ENCODE measurements around the gene PIBF1. TPM values are rescaled to one million over a fixed set of nuclear protein-coding genes. Genes with fewer than 3 reads are reported as not detected.

PIBF1 gene
- polyA plus RNA-seq, 4 donors: 9.2 to 15.9 (median 10.5) TPM

GRCh38 chr13:72983085-72983768, 201.3 kb downstream of the PIBF1 start:
- Histone ChIP-seq H3K4me3 (ENCODE audit: low read depth in 1 of 3, low read length in 3 of 3) (no peak overlapping the region), H3K4me1 (ENCODE audit: control insufficient read depth in 3 of 3, insufficient read depth in 2 of 3, low read depth in 1 of 3, low read length in 2 of 3) (peaks cover 0 to 12% (median 3%) of the 10 kb centered on the region in 3 donors), H3K27ac (ENCODE audit: low read depth in 1 of 3, low read length in 2 of 3) (peak overlapping the region; percentile 79 to 87 (median 80)), H3K27me3 (ENCODE audit: control insufficient read depth in 3 of 3, insufficient read depth in 3 of 3, low read length in 3 of 3) (no peaks in the 10 kb centered on the region), H3K9me3 (ENCODE audit: control insufficient read depth in 2 of 2, insufficient read depth in 1 of 2, low read depth in 1 of 2, low read length in 1 of 2) (no peaks in the 10 kb centered on the region), H3K36me3 (ENCODE audit: control insufficient read depth in 3 of 3, insufficient read depth in 2 of 3, low read depth in 1 of 3, low read length in 3 of 3) (peaks cover 0 to 3% (median 0%) of the 10 kb centered on the region in 3 donors)
- peak; percentile 76 to 85 for DNase-seq
- WGBS, 3 donors: 12 to 66% (median 41%) methylated on average over 5 of the region's 5 CpGs
- peak; percentile 85 for FAIRE-seq

- no peak overlapping the region for H3K4me3 ChIP-seq (ENCODE audit: low read depth in 1 of 3, low read length in 3 of 3)
- peak overlapping the region in 1 of 3 donors; percentile 13 for H3K27ac ChIP-seq (ENCODE audit: low read depth in 1 of 3, low read length in 2 of 3)
- FAIRE-seq (no peak), DNase-seq (peak; percentile 63 to 79)
- peaks cover 0 to 2% of the 10 kb centered on the region in 2 donors for H3K9me3 ChIP-seq (ENCODE audit: control insufficient read depth in 2 of 2, insufficient read depth in 1 of 2, low read depth in 1 of 2, low read length in 1 of 2)
- H3K36me3 ChIP-seq (ENCODE audit: control insufficient read depth in 3 of 3, insufficient read depth in 2 of 3, low read depth in 1 of 3, low read length in 3 of 3): no peaks in the 10 kb centered on the region
- H3K27me3 ChIP-seq (ENCODE audit: control insufficient read depth in 3 of 3, insufficient read depth in 3 of 3, low read length in 3 of 3): no peaks in the 10 kb centered on the region
- WGBS, 3 donors: 41 to 83% (median 47%) methylated on average over 1 of the region's 1 CpG
- H3K4me1 ChIP-seq (ENCODE audit: control insufficient read depth in 3 of 3, insufficient read depth in 2 of 3, low read depth in 1 of 3, low read length in 2 of 3): peaks cover 0 to 12% (median 3%) of the 10 kb centered on the region in 3 donors
Observed at GRCh38 chr13:72985610-72986009, 203.7 kb downstream of the PIBF1 start.

- 28 to 65% (median 32%) methylated on average over 1 of the region's 1 CpG for WGBS, 3 donors
Observed at GRCh38 chr13:72986197-72986596, 204.3 kb downstream of the PIBF1 start.

GRCh38 chr13:72990953-72991352, 209.0 kb downstream of the PIBF1 start:
- 63 to 92% (median 80%) methylated on average over 3 of the region's 3 CpGs for WGBS, 3 donors
- FAIRE-seq (no peak), DNase-seq (no peak)
- H3K27ac ChIP-seq (ENCODE audit: low read depth in 1 of 3, low read length in 2 of 3): no peak overlapping the region
- peaks cover 0 to 2% of the 10 kb centered on the region in 2 donors for H3K9me3 ChIP-seq (ENCODE audit: control insufficient read depth in 2 of 2, insufficient read depth in 1 of 2, low read depth in 1 of 2, low read length in 1 of 2)
- H3K4me3 ChIP-seq (ENCODE audit: low read depth in 1 of 3, low read length in 3 of 3): no peak overlapping the region
- no peaks in the 10 kb centered on the region for H3K27me3 ChIP-seq (ENCODE audit: control insufficient read depth in 3 of 3, insufficient read depth in 3 of 3, low read length in 3 of 3)
- peaks cover 0 to 4% (median 0%) of the 10 kb centered on the region in 3 donors for H3K4me1 ChIP-seq (ENCODE audit: control insufficient read depth in 3 of 3, insufficient read depth in 2 of 3, low read depth in 1 of 3, low read length in 2 of 3)
- peaks cover 0 to 10% (median 0%) of the 10 kb centered on the region in 3 donors for H3K36me3 ChIP-seq (ENCODE audit: control insufficient read depth in 3 of 3, insufficient read depth in 2 of 3, low read depth in 1 of 3, low read length in 3 of 3)

More at GRCh38 chr13:72986197-72986596, 204.3 kb downstream of the PIBF1 start:
- Histone ChIP-seq H3K4me3 (ENCODE audit: low read depth in 1 of 3, low read length in 3 of 3) (no peak overlapping the region), H3K27ac (ENCODE audit: low read depth in 1 of 3, low read length in 2 of 3) (peak overlapping the region in 1 of 3 donors; percentile 13), H3K36me3 (ENCODE audit: control insufficient read depth in 3 of 3, insufficient read depth in 2 of 3, low read depth in 1 of 3, low read length in 3 of 3) (no peaks in the 10 kb centered on the region), H3K9me3 (ENCODE audit: control insufficient read depth in 2 of 2, insufficient read depth in 1 of 2, low read depth in 1 of 2, low read length in 1 of 2) (peaks cover 0 to 2% of the 10 kb centered on the region in 2 donors), H3K4me1 (ENCODE audit: control insufficient read depth in 3 of 3, insufficient read depth in 2 of 3, low read depth in 1 of 3, low read length in 2 of 3) (peaks cover 0 to 12% (median 3%) of the 10 kb centered on the region in 3 donors), H3K27me3 (ENCODE audit: control insufficient read depth in 3 of 3, insufficient read depth in 3 of 3, low read length in 3 of 3) (no peaks in the 10 kb centered on the region)
- DNase-seq (no peak), FAIRE-seq (no peak)

DNA sequence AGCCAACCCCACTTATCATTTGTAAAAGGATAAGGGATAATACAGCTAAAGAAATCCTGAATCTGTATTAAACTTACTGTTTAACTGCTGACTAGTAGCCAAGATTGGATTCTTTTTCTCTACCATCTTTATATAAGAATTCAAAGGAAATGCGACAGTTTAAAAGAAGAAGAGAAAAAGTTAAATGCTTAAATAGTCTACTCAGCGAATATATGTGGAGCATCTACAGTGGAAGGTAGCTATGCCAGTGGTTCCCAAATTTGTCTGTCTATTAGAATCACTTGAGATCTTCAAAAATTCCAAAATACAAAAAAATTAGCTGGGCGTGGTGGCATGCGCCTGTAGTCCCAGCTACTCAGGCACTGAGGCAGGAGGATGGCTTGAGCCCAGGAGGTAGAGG, 216.1 kb downstream of the PIBF1 start:
- H3K27me3 ChIP-seq (ENCODE audit: control insufficient read depth in 3 of 3, insufficient read depth in 3 of 3, low read length in 3 of 3): no peaks in the 10 kb centered on the region
- H3K4me1 ChIP-seq (ENCODE audit: control insufficient read depth in 3 of 3, insufficient read depth in 2 of 3, low read depth in 1 of 3, low read length in 2 of 3): peaks cover 0 to 1% (median 0%) of the 10 kb centered on the region in 3 donors
- WGBS, 3 donors: 98 to 99% (median 98%) methylated on average over 4 of the region's 4 CpGs
- peaks cover 0 to 4% (median 0%) of the 10 kb centered on the region in 3 donors for H3K36me3 ChIP-seq (ENCODE audit: control insufficient read depth in 3 of 3, insufficient read depth in 2 of 3, low read depth in 1 of 3, low read length in 3 of 3)
- DNase-seq: no peak
- no peak for FAIRE-seq
- no peak overlapping the region for H3K27ac ChIP-seq (ENCODE audit: low read depth in 1 of 3, low read length in 2 of 3)
- H3K4me3 ChIP-seq (ENCODE audit: low read depth in 1 of 3, low read length in 3 of 3): no peak overlapping the region
- H3K9me3 ChIP-seq (ENCODE audit: control insufficient read depth in 2 of 2, insufficient read depth in 1 of 2, low read depth in 1 of 2, low read length in 1 of 2): no peaks in the 10 kb centered on the region

GRCh38 chr13:73000027-73000674, 218.2 kb downstream of the PIBF1 start:
- WGBS, 3 donors: 80 to 87% (median 84%) methylated on average over 4 of the region's 4 CpGs
- DNase-seq (peak in 1 of 2 donors; percentile 49), FAIRE-seq (no peak)

GRCh38 chr13:73001971-73002370, 220.0 kb downstream of the PIBF1 start:
- no peak overlapping the region for H3K27ac ChIP-seq (ENCODE audit: low read depth in 1 of 3, low read length in 2 of 3)
- FAIRE-seq: no peak
- H3K4me1 ChIP-seq (ENCODE audit: control insufficient read depth in 3 of 3, insufficient read depth in 2 of 3, low read depth in 1 of 3, low read length in 2 of 3): peaks cover 0 to 1% (median 0%) of the 10 kb centered on the region in 3 donors
- H3K36me3 ChIP-seq (ENCODE audit: control insufficient read depth in 3 of 3, insufficient read depth in 2 of 3, low read depth in 1 of 3, low read length in 3 of 3): peaks cover 0 to 8% (median 0%) of the 10 kb centered on the region in 3 donors
- H3K9me3 ChIP-seq (ENCODE audit: control insufficient read depth in 2 of 2, insufficient read depth in 1 of 2, low read depth in 1 of 2, low read length in 1 of 2): no peaks in the 10 kb centered on the region
- no peaks in the 10 kb centered on the region for H3K27me3 ChIP-seq (ENCODE audit: control insufficient read depth in 3 of 3, insufficient read depth in 3 of 3, low read length in 3 of 3)
- DNase-seq: no peak
- H3K4me3 ChIP-seq (ENCODE audit: low read depth in 1 of 3, low read length in 3 of 3): no peak overlapping the region

More at GRCh38 chr13:73000027-73000674, 218.2 kb downstream of the PIBF1 start:
- peaks cover 0 to 6% (median 0%) of the 10 kb centered on the region in 3 donors for H3K36me3 ChIP-seq (ENCODE audit: control insufficient read depth in 3 of 3, insufficient read depth in 2 of 3, low read depth in 1 of 3, low read length in 3 of 3)
- peak overlapping the region in 1 of 3 donors; percentile 12 for H3K27ac ChIP-seq (ENCODE audit: low read depth in 1 of 3, low read length in 2 of 3)
- no peaks in the 10 kb centered on the region for H3K9me3 ChIP-seq (ENCODE audit: control insufficient read depth in 2 of 2, insufficient read depth in 1 of 2, low read depth in 1 of 2, low read length in 1 of 2)
- H3K4me1 ChIP-seq (ENCODE audit: control insufficient read depth in 3 of 3, insufficient read depth in 2 of 3, low read depth in 1 of 3, low read length in 2 of 3): peaks cover 0 to 1% (median 0%) of the 10 kb centered on the region in 3 donors
- H3K27me3 ChIP-seq (ENCODE audit: control insufficient read depth in 3 of 3, insufficient read depth in 3 of 3, low read length in 3 of 3): no peaks in the 10 kb centered on the region
- no peak overlapping the region for H3K4me3 ChIP-seq (ENCODE audit: low read depth in 1 of 3, low read length in 3 of 3)

- Histone ChIP-seq H3K4me1 (ENCODE audit: control insufficient read depth in 3 of 3, insufficient read depth in 2 of 3, low read depth in 1 of 3, low read length in 2 of 3) (peaks cover 0 to 15% (median 6%) of the 10 kb centered on the region in 3 donors), H3K9me3 (ENCODE audit: control insufficient read depth in 2 of 2, insufficient read depth in 1 of 2, low read depth in 1 of 2, low read length in 1 of 2) (no peaks in the 10 kb centered on the region), H3K4me3 (ENCODE audit: low read depth in 1 of 3, low read length in 3 of 3) (no peak overlapping the region), H3K27ac (ENCODE audit: low read depth in 1 of 3, low read length in 2 of 3) (no peak overlapping the region), H3K27me3 (ENCODE audit: control insufficient read depth in 3 of 3, insufficient read depth in 3 of 3, low read length in 3 of 3) (no peaks in the 10 kb centered on the region), H3K36me3 (ENCODE audit: control insufficient read depth in 3 of 3, insufficient read depth in 2 of 3, low read depth in 1 of 3, low read length in 3 of 3) (peaks cover 0 to 10% (median 0%) of the 10 kb centered on the region in 3 donors)
- DNase-seq (no peak), FAIRE-seq (no peak)
- WGBS, 3 donors: 90 to 96% (median 91%) methylated on average over 5 of the region's 5 CpGs
Observed at GRCh38 chr13:73011751-73012150, 229.8 kb downstream of the PIBF1 start.
